ENCODE results near the gene ADAM19.

ADAM19 gene

DNA sequence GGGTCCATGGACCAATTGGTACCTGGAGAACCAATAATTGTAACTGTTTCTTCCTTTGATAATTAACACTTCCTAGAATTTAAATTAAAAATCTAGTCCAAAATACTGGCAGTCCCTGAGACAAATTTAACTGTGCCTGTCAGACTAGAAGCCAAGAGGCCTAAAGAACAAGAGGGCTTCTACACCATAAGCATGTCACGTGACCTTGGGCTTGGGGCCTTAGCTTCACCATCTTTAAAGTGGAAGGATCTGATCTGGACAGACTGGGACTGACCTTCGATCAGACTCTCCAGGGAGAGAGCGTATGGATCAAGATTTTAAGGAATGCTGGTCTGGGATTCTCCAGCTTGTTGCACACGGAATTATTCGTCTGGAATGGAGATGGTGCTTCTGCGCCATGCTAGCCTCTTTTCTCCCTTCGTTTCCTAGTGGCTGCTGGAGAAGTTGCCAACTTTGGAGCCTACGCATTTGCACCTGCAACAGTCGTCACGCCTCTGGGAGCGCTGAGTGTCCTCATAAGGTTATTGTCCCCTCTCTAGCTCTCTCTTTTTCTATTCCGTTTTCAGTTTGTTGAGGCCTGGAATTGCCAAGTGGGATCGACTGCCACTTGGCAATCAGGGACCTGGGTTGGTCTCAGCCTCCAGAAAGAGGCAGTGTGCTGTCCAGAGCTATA, 107.1 kb downstream of the ADAM19 start:
- H3K4me3 ChIP-seq (ENCODE audit: low read depth, low read length), result no peak overlapping the region
- TF ChIP-seq CTCF (IDR thresholded peaks at IDR 0.05; ENCODE audit: low read depth, low read length) (no peak), POLR2A (IDR thresholded peaks at IDR 0.05; ENCODE audit: extremely low read depth, insufficient read length) (no peak), MYC (IDR thresholded peaks at IDR 0.05; ENCODE audit: low read depth, low read length) (no peak)
- TF ChIP-seq, protein P1, sequence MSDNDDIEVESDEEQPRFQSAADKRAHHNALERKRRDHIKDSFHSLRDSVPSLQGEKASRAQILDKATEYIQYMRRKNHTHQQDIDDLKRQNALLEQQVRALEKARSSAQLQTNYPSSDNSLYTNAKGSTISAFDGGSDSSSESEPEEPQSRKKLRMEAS (IDR thresholded peaks at IDR 0.05; ENCODE audit: low read depth, low read length), result no peak
- no peak for DNase-seq (ENCODE audit: low read depth)

GRCh38 chr5:157464519-157465171, 110.9 kb downstream of the ADAM19 start:
- no peak overlapping the region for H3K4me3 ChIP-seq (ENCODE audit: low read depth, low read length)
- TF ChIP-seq, protein P1 (IDR thresholded peaks at IDR 0.05; ENCODE audit: low read depth, low read length), result no peak
- TF ChIP-seq MYC (IDR thresholded peaks at IDR 0.05; ENCODE audit: low read depth, low read length) (no peak), CTCF (IDR thresholded peaks at IDR 0.05; ENCODE audit: low read depth, low read length) (no peak), POLR2A (IDR thresholded peaks at IDR 0.05; ENCODE audit: extremely low read depth, insufficient read length) (no peak)
- DNase-seq (ENCODE audit: low read depth), result peak; percentile 86

DNA sequence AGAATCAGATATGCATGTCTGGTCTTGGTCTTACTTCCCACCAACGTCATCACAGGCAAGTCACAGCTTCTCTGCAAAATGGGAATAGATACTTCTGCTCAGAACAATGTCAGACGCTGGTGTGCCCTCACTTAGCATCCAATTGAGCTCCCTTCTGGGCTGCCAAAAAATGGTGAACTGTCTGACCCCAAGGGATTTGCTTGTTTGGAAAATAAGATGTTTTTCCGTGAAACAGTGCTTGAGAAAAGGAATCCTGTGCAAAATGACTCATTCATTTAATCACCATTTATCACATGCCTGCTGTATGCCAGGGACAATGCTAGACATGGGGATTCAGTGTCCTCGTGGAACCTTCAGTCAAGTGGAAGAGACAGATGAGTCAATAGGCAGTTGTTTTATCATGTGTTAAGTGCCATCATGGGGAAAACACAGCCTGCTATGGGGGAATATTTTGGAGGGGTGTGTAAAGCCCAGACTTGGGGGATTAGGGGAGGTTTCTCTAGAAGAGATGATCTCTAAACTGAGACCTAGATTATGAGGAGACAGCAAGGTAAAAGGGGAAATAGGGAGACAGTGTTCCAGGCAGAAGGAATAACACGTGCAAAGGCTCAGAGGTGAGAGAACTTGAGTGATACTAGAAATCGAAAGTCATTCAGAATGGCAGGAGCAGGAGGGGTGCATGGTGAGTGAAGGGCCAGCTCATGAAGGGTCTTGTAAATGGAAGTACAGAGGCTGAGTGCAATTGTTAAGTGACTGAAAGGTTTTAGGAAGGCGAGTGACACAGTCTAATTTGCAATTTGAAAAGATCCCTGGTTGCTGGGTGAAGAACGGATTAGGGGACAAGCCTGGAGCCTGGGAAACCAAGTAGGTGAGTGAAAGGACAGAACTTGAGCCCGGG, 111.7 kb downstream of the ADAM19 start:
- no peak overlapping the region for H3K4me3 ChIP-seq (ENCODE audit: low read depth, low read length)
- no peak for DNase-seq (ENCODE audit: low read depth)
- TF ChIP-seq POLR2A (IDR thresholded peaks at IDR 0.05; ENCODE audit: extremely low read depth, insufficient read length) (no peak), CTCF (IDR thresholded peaks at IDR 0.05; ENCODE audit: low read depth, low read length) (no peak), MYC (IDR thresholded peaks at IDR 0.05; ENCODE audit: low read depth, low read length) (no peak)
- TF ChIP-seq, protein P1 (IDR thresholded peaks at IDR 0.05; ENCODE audit: low read depth, low read length), result no peak

DNA sequence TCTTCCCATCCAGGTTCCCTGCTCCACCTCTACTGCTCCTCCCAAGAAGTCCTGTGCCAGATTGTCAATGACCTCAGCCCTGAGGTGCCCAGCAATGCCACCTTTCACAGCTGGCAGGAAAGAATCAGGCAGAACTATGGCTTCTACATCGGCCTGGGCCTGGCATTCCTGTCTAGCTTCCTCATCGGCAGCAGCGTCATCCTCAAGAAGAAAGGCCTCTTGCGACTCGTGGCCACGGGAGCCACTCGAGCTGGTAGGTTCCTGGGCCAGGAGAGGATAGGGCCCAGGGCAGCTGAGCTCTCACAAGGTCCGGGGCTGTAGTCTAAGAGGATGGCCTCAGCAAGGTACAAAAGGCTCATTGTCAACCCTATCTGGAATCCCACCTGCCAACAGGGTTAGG, 112.5 kb downstream of the ADAM19 start:
- no peak overlapping the region for H3K4me3 ChIP-seq (ENCODE audit: low read depth, low read length)
- DNase-seq (ENCODE audit: low read depth), result no peak
- TF ChIP-seq, protein P1 (IDR thresholded peaks at IDR 0.05; ENCODE audit: low read depth, low read length), result no peak
- TF ChIP-seq POLR2A (IDR thresholded peaks at IDR 0.05; ENCODE audit: extremely low read depth, insufficient read length), result no peak
- TF ChIP-seq MYC (IDR thresholded peaks at IDR 0.05; ENCODE audit: low read depth, low read length), result no peak
- no peak for TF ChIP-seq CTCF (IDR thresholded peaks at IDR 0.05; ENCODE audit: low read depth, low read length)

GRCh38 chr5:157460921-157461792, 114.4 kb downstream of the ADAM19 start:
- TF ChIP-seq MYC (IDR thresholded peaks at IDR 0.05; ENCODE audit: low read depth, low read length) (no peak), POLR2A (IDR thresholded peaks at IDR 0.05; ENCODE audit: extremely low read depth, insufficient read length) (no peak), CTCF (IDR thresholded peaks at IDR 0.05; ENCODE audit: low read depth, low read length) (no peak)
- TF ChIP-seq, protein P1 (IDR thresholded peaks at IDR 0.05; ENCODE audit: low read depth, low read length), result no peak
- no peak overlapping the region for H3K4me3 ChIP-seq (ENCODE audit: low read depth, low read length)
- no peak for DNase-seq (ENCODE audit: low read depth)
